GM12875 (cell line): Measurements from ENCODE around the gene NDUFAB1.

Experiments used
- H3K4me3 ChIP-seq: one replicate; pipeline ENCODE4 v1.5.1; 2011; ENCODE audit warnings: low read depth, low read length, control low read depth
- TF ChIP-seq, protein P1 (sequence below): IDR thresholded peaks from 2 replicates; pipeline ENCODE4 v1.5.1; 2011; ENCODE audit warnings: low read depth, mild to moderate bottlenecking, control low read depth, inconsistent platforms, low read length, moderate library complexity, borderline replicate concordance; ENCODE audit not compliant: insufficient read depth

Gene NDUFAB1

DNA sequence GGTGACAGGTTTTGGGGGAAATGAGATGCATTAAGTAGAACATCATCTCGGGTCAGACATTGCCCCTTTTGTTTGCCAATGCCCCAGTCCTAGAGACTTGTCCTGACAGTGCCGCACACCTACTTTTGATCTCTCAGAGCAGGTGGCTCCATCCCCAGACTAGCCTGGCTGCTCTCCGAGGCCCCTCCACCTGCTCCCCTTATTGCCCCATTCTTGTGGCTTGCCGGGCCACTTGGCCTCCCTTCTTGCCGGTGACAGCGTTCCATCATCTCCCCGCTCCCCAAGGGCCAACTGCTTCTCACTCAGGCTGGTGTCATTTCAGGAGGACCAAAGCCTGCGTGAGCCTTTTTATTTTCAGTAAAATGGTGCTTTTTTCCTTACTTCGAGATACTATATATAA lies 23.7 kb downstream of the NDUFAB1 start:
- no peak overlapping the region for H3K4me3 ChIP-seq
- TF ChIP-seq, protein P1, sequence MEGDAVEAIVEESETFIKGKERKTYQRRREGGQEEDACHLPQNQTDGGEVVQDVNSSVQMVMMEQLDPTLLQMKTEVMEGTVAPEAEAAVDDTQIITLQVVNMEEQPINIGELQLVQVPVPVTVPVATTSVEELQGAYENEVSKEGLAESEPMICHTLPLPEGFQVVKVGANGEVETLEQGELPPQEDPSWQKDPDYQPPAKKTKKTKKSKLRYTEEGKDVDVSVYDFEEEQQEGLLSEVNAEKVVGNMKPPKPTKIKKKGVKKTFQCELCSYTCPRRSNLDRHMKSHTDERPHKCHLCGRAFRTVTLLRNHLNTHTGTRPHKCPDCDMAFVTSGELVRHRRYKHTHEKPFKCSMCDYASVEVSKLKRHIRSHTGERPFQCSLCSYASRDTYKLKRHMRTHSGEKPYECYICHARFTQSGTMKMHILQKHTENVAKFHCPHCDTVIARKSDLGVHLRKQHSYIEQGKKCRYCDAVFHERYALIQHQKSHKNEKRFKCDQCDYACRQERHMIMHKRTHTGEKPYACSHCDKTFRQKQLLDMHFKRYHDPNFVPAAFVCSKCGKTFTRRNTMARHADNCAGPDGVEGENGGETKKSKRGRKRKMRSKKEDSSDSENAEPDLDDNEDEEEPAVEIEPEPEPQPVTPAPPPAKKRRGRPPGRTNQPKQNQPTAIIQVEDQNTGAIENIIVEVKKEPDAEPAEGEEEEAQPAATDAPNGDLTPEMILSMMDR: no peak

DNA sequence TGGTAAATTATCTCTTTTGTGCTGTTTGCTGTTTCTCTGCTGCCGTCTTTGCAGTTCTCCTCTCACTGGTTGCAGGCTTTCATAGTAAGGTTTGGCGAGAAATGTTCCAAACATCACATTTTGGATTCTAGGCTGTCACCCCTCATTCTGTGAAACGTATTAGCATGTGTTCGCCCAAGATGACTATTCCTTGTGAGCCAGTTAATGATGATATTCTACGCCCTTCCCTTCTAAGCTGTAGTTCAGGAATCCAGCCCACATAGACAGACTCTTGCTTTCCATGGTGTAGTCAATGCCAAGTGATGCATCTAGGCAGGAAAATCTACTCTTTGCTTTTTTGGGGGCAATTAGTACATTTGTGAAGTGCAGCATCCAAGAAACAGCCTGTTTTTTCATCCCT lies 24.2 kb downstream of the NDUFAB1 start:
- TF ChIP-seq, protein P1: no peak
- H3K4me3 ChIP-seq: no peak overlapping the region

DNA sequence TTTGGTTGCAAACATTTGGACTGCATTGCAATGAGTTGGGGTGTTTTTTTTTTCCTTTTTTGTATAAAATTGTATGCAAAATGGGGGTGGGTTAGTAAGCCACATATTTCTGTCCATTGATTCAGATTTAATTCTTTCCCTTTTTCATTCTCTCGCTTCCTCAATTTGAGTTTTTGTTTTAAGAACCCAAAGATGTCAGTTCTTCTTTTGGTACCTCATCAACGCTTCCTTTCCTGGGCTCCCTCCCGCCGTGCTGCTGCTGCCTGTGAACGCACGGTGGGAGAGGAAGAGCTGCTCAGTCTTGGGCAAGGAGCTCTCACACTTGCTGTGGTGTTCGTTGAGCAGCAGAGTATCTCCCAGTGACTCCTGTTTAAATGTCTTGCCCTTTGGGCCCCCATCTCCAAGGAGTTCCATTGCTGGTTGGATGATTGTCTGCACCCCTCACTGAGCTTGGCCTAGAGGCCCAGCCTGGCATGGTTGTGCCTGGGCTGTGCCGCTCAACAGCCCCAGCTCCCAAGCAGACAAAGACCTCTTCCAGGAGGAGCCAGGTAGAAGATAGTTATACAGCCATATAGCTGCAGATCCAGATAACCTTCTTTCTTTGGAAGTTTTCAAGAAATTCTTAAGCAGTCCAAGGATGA lies 25.0 kb downstream of the NDUFAB1 start:
- TF ChIP-seq, protein P1: no peak
- no peak overlapping the region for H3K4me3 ChIP-seq

DNA sequence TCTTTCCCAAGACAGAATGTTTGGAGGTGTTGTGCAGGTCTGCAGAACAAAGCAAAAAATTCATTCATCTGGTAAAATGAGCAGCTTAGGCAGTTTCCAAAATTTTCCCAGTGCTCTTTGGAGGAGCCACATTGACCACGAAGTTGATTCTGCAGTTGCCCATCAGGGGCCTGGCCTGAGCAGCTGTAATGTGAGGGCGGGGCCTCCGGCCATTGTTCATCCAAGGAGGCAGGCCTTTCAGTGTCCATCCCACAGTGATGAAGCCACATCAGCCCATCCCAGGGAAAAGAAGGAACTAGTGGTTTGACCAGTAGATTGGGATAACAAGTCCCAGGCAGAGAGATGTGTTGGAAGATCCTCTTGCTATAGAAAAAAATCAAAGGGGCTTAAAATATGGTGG lies 28.5 kb downstream of the NDUFAB1 start:
- TF ChIP-seq, protein P1: no peak
- no peak overlapping the region for H3K4me3 ChIP-seq

DNA sequence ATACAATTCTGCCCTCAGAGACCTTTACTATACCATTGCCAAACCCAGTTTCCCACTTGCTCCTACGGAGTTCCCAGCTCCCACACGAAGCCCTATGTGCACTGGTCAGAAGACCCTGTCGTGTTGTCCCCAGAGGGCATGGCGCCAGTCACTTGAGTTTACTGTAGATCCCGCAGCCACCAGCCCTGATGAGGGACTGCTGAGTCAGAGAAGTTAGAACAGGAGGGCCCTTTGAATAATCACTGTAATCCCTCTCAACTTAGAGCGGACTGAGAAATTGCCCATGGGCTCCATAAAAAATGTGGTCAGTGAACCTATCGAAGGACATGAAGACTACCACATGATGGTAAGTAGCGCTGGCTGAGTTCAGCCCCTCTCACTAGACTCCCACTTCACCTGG lies 29.4 kb downstream of the NDUFAB1 start:
- TF ChIP-seq, protein P1: no peak
- no peak overlapping the region for H3K4me3 ChIP-seq

DNA sequence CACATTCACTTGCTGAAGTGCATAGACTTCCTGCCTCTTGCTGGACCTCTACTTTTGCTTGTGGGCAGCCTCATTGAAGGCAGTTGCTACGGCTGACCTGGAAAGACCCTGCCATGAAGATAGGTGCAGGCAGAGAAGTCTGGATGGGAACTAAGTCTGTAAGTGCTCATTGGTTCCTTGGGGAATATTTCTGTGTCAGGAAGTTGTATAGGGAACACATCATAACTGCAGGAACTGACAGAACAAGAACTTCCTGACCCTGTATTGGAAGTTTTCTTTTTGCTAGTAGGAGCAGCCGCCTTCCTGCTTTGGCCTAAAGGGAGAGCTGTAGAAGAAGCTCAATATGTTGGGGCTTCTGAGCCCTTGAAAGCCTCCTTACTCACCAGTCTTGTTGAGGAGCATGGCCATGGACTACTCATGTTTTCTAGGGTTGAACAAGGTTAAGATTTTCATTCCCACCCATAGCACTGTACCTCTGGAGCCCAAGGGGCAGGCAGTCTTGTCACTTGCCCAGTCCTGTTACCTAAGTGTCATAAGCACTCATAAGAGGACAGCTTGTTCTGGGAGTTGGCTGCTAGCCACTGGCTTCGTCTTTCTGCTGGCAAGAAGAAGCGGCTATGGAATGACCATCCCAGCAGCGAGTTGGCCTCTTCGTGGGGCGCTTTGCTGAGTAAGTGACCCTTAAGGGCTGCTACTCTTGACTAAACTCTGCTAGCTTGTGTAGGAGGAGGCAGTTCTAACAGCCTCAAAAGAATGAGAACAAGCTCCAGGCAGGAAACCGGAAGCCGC lies 31.3 kb downstream of the NDUFAB1 start:
- TF ChIP-seq, protein P1: no peak
- H3K4me3 ChIP-seq: no peak overlapping the region

DNA sequence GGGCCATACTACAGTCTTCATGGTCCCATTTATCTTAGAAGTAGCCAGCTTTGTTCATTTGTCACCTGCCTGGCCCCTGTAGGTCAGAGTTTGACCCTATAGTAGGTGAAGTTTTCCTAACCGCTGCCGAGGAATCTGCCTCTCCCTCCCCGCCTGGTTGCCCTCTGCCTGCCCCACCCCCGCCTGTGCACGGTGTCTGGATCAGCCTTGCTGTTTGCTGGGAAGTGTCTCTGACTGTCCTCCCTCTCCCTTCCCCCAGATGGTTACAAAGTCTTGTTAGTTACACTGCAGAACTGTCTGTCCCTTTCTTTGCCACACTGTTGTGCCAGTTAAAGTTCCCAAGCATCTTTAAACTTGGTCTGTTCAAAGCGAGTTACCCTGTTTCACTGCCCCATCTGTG lies 32.9 kb downstream of the NDUFAB1 start:
- TF ChIP-seq, protein P1: no peak
- no peak overlapping the region for H3K4me3 ChIP-seq
